Measurements from ENCODE around the gene BTNL2. TPM values are rescaled to one million over a fixed set of nuclear protein-coding genes. Genes with fewer than 3 reads are reported as not detected.
A peak's percentile ranks its signal among the peaks of the same experiment; 100 is the strongest.

Gene BTNL2
- total and polyA plus RNA-seq, 9 of the 15 experiments (the other 6 are each of a cell fraction or from before 2014, with no cell fraction given), result not detected

DNA sequence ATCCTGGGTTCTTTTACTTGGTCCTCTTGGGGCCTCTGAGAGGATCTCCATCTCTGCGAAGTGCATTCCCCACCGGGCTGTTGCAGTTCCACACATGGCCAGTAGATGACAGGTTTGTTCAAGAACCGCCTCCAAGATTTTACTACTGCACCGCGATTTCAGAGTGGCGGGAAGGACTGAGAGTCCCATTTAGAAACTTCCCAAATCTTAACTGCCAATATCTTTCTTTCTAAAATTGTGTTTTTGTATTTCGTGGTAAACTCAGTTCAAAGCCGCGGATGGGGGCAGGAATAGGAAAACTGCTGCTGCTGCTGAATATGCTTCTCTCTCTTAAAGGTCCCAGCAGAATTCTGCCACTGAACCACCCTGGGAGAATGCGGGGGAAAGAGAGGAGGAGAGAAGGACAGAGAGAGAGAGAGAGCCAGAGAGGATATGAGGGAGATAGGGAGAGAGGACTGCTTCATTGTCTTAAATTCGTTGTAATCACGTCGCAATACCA lies 8.6 kb upstream of the BTNL2 start (continued):
- TF ChIP-seq, protein P1, sequence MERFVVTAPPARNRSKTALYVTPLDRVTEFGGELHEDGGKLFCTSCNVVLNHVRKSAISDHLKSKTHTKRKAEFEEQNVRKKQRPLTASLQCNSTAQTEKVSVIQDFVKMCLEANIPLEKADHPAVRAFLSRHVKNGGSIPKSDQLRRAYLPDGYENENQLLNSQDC (CRISPR knock-in tag; IDR thresholded peaks at IDR 0.05), result no peak
- no peak for TF ChIP-seq ARNT (IDR thresholded peaks at IDR 0.05)
- peak; percentile 90 to 96 for TF ChIP-seq RAD21 (CRISPR knock-in tag; conservative IDR thresholded peaks at IDR 0.05 in 1 of 2, IDR thresholded peaks at IDR 0.05 in 1 of 2)
- TF ChIP-seq, protein P2, sequence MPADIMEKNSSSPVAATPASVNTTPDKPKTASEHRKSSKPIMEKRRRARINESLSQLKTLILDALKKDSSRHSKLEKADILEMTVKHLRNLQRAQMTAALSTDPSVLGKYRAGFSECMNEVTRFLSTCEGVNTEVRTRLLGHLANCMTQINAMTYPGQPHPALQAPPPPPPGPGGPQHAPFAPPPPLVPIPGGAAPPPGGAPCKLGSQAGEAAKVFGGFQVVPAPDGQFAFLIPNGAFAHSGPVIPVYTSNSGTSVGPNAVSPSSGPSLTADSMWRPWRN (IDR thresholded peaks at IDR 0.05; ENCODE audit: low read depth), result no peak
- no peak for TF ChIP-seq EHMT2 (IDR thresholded peaks at IDR 0.05)
- peak; percentile 16; the same call in 1 of the 2 replicates for TF ChIP-seq CREM (IDR thresholded peaks at IDR 0.05; ENCODE audit: low read depth)
- TF ChIP-seq, protein P3, sequence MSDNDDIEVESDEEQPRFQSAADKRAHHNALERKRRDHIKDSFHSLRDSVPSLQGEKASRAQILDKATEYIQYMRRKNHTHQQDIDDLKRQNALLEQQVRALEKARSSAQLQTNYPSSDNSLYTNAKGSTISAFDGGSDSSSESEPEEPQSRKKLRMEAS (CRISPR knock-in tag; IDR thresholded peaks at IDR 0.05), result no peak
- TF ChIP-seq ZNF77 (CRISPR knock-in tag; IDR thresholded peaks at IDR 0.05), result no peak
- no peak for TF ChIP-seq SMARCA5 (IDR thresholded peaks at IDR 0.05)
- TF ChIP-seq ARHGAP35 (IDR thresholded peaks at IDR 0.05; ENCODE audit: partially characterized antibody), result no peak
- no peak for TF ChIP-seq PTRF (tag; IDR thresholded peaks at IDR 0.05)
- no peak for TF ChIP-seq ZNF12 (CRISPR knock-in tag; IDR thresholded peaks at IDR 0.05)
- no peak for TF ChIP-seq CHD4 (IDR thresholded peaks at IDR 0.05; ENCODE audit: insufficient read depth, insufficient replicate concordance, low read depth, low read length, poor library complexity, severe bottlenecking)
- no peak for TF ChIP-seq RBM22 (IDR thresholded peaks at IDR 0.05; ENCODE audit: low read depth, low read length, poor library complexity, severe bottlenecking)
- no peak for TF ChIP-seq U2AF2 (optimal IDR thresholded peaks at IDR 0.05; ENCODE audit: low read depth, low read length)
- TF ChIP-seq, protein P4, sequence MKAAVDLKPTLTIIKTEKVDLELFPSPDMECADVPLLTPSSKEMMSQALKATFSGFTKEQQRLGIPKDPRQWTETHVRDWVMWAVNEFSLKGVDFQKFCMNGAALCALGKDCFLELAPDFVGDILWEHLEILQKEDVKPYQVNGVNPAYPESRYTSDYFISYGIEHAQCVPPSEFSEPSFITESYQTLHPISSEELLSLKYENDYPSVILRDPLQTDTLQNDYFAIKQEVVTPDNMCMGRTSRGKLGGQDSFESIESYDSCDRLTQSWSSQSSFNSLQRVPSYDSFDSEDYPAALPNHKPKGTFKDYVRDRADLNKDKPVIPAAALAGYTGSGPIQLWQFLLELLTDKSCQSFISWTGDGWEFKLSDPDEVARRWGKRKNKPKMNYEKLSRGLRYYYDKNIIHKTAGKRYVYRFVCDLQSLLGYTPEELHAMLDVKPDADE (conservative IDR thresholded peaks at IDR 0.05; ENCODE audit: control insufficient read depth, low read depth, low read length), result no peak
- no peak for TF ChIP-seq POU5F1 (IDR thresholded peaks at IDR 0.05; ENCODE audit: borderline replicate concordance, low read depth, low read length, partially characterized antibody)
- no peak for TF ChIP-seq TSC22D4 (tag; IDR thresholded peaks at IDR 0.05)
- no peak for TF ChIP-seq ZNF384 (IDR thresholded peaks at IDR 0.05; ENCODE audit: low read depth, low read length)
- no peak for TF ChIP-seq SMAD1 (IDR thresholded peaks at IDR 0.05; ENCODE audit: low read depth, low read length, partially characterized antibody)
- peak; percentile 76; the same call in 1 of the 2 replicates for TF ChIP-seq STAG1 (CRISPR knock-in tag; IDR thresholded peaks at IDR 0.05; ENCODE audit: borderline replicate concordance)
- TF ChIP-seq TEAD4 (IDR thresholded peaks at IDR 0.05; ENCODE audit: low read length), result 0 out of 2 replicates have a peak, but pooled peaks have one; percentile 16
- TF ChIP-seq TEAD4 (CRISPR knock-in tag; IDR thresholded peaks at IDR 0.05; ENCODE audit: borderline replicate concordance), result no peak
- TF ChIP-seq FOXK2 (conservative IDR thresholded peaks at IDR 0.05 in 1 of 2, IDR thresholded peaks at IDR 0.05 in 1 of 2; ENCODE audit: low read depth in 2 of 2), result no peak
- TF ChIP-seq YY1 (IDR thresholded peaks at IDR 0.05; ENCODE audit: borderline replicate concordance in 1 of 3, control insufficient read depth in 1 of 3, extremely low read depth in 1 of 3, insufficient read depth in 3 of 3, insufficient read length in 1 of 3, insufficient replicate concordance in 2 of 3, low read depth in 1 of 3, low read length in 2 of 3), result peak in 1 of 3 experiments; percentile 18
- TF ChIP-seq SNRNP70 (optimal IDR thresholded peaks at IDR 0.05; ENCODE audit: low read depth, low read length), result no peak
- no peak for TF ChIP-seq NCOA4 (IDR thresholded peaks at IDR 0.05; ENCODE audit: partially characterized antibody)
